Liver (tissue), 9 donors: ENCODE results near the gene GSK3B. TPM values are rescaled to one million over a fixed set of nuclear protein-coding genes. Genes with fewer than 3 reads are reported as not detected.

Experiments used
- DNase-seq: peaks from one replicate; pipeline ENCODE4 v3.0.0-alpha.2; 2017; ENCODE audit warnings: low spot score
- H3K27ac ChIP-seq, 2 donors: one replicate each; pipeline ENCODE4 v1.7.0; 2013; ENCODE audit warnings: inconsistent platforms in 2 of 2, low read length in 2 of 2, control low read depth in 1 of 2, low read depth in 1 of 2, mild to moderate bottlenecking in 1 of 2
- H3K27me3 ChIP-seq, 4 donors: one replicate each; pipeline versions ENCODE4 v1.6.1 to v1.7.0; 2013; ENCODE audit warnings: low read length in 3 of 4, inconsistent platforms in 1 of 4, mild to moderate bottlenecking in 1 of 4, moderate library complexity in 1 of 4; ENCODE audit not compliant: control insufficient read depth in 4 of 4, insufficient read depth in 4 of 4
- H3K36me3 ChIP-seq, 4 donors: one replicate each; pipeline versions ENCODE4 v1.6.1 to v1.7.0; 2013; ENCODE audit warnings: low read length in 3 of 4, mild to moderate bottlenecking in 3 of 4, low read depth in 1 of 4, moderate library complexity in 1 of 4; ENCODE audit not compliant: control insufficient read depth in 4 of 4, insufficient read depth in 3 of 4
- H3K4me1 ChIP-seq, 4 donors: one replicate each; pipeline versions ENCODE4 v1.6.1 to v1.7.0; 2013; ENCODE audit warnings: low read length in 3 of 4, mild to moderate bottlenecking in 3 of 4, moderate library complexity in 1 of 4; ENCODE audit not compliant: control insufficient read depth in 4 of 4, insufficient read depth in 4 of 4
- H3K4me3 ChIP-seq, 3 donors: one replicate each; pipeline versions ENCODE4 v1.6.1 to v1.7.0; 2013; ENCODE audit warnings: low read length in 3 of 3, control low read depth in 1 of 3, low read depth in 1 of 3, mild to moderate bottlenecking in 1 of 3
- H3K9ac ChIP-seq, 2 donors: one replicate each; pipeline ENCODE4 v1.7.0; 2013; ENCODE audit warnings: low read length in 2 of 2, mild to moderate bottlenecking in 2 of 2, moderate library complexity in 2 of 2, control low read depth in 1 of 2, low read depth in 1 of 2
- H3K9me3 ChIP-seq, 4 donors: one replicate each; pipeline versions ENCODE4 v1.6.1 to v1.7.0; 2013; ENCODE audit warnings: low read length in 3 of 4; ENCODE audit not compliant: control insufficient read depth in 4 of 4
- CTCF ChIP-seq: fragments of 150-350 bp; IDR thresholded peaks from 2 replicates; pipeline ENCODE4 v1.5.1; 2017; ENCODE audit warnings: improper control_type of control experiment, low read depth, low read length; ENCODE audit not compliant: missing input control
- FOXA1 ChIP-seq: IDR thresholded peaks from 2 replicates; pipeline ENCODE4 v1.6.1; 2016; ENCODE audit warnings: antibody characterized with exemption
- FOXA2 ChIP-seq: IDR thresholded peaks from 2 replicates; pipeline ENCODE4 v1.6.1; 2016; ENCODE audit warnings: antibody characterized with exemption
- GABPA ChIP-seq, 2 donors: IDR thresholded peaks in 1 of 2; conservative IDR thresholded peaks in 1 of 2; 2 replicates each; pipeline ENCODE4 v1.6.1; 2016; ENCODE audit warnings: antibody characterized with exemption in 2 of 2, mild to moderate bottlenecking in 1 of 2, moderate library complexity in 1 of 2
- HNF4G ChIP-seq: IDR thresholded peaks from 2 replicates; pipeline ENCODE4 v1.6.1; 2016; ENCODE audit warnings: antibody characterized with exemption
- JUND ChIP-seq, 2 donors: IDR thresholded peaks; 2 replicates each; pipeline ENCODE4 v1.6.1; 2016; ENCODE audit warnings: antibody characterized with exemption in 2 of 2
- MAX ChIP-seq: IDR thresholded peaks from 2 replicates; pipeline ENCODE4 v1.6.1; 2016; ENCODE audit warnings: antibody characterized with exemption
- NR2F2 ChIP-seq: IDR thresholded peaks from 2 replicates; pipeline ENCODE4 v1.6.1; 2016; ENCODE audit warnings: antibody characterized with exemption
- RAD21 ChIP-seq, 2 donors: IDR thresholded peaks; 2 replicates each; pipeline ENCODE4 v1.6.1; 2016; ENCODE audit warnings: antibody characterized with exemption in 2 of 2, mild to moderate bottlenecking in 2 of 2
- RXRA ChIP-seq, 2 donors: IDR thresholded peaks; 2 replicates each; pipeline ENCODE4 v1.6.1; 2017 to 2018; ENCODE audit warnings: antibody characterized with exemption in 2 of 2, mild to moderate bottlenecking in 1 of 2
- SP1 ChIP-seq: IDR thresholded peaks from 2 replicates; pipeline ENCODE4 v1.6.1; 2018; ENCODE audit warnings: antibody characterized with exemption, mild to moderate bottlenecking
- YY1 ChIP-seq: IDR thresholded peaks from 2 replicates; pipeline ENCODE4 v1.6.1; 2016; ENCODE audit warnings: antibody characterized with exemption, mild to moderate bottlenecking
- WGBS: extraction: QIAGEN DNeasy Blood & Tissue Kit; methylation state at CpG from one replicate; pipeline ENCODE4 v1.1.7; 2013; 5-methylcytosine and 5-hydroxymethylcytosine counted together
- polyA plus RNA-seq, 2 donors: library from polyadenylated mRNA; stranded (reverse) in 1 of 2; unstranded in 1 of 2; fragments of 200-250 nt in 1 of 2; fragments of >200 nt in 1 of 2; fragmentation: Nextera tagmentation in 1 of 2; extraction: Ambion mirVana in 1 of 2; gene quantifications; one replicate each; pipeline versions ENCODE4 v1.2.1 to v1.2.3, GENCODE V29; 2013 to 2015
- total RNA-seq, 2 donors: library from RNA; depleted of rRNA; stranded (reverse); fragments of >200 nt; gene quantifications; one replicate each; pipeline ENCODE4 v1.2.3, GENCODE V29; 2014
- TF ChIP-seq, protein P1 (sequence below): IDR thresholded peaks from 2 replicates; pipeline ENCODE4 v1.6.1; 2016; ENCODE audit warnings: antibody characterized with exemption, mild to moderate bottlenecking
- TF ChIP-seq, protein P2 (sequence below): IDR thresholded peaks from 2 replicates; pipeline ENCODE4 v1.6.1; 2016; ENCODE audit warnings: antibody characterized with exemption
- donor health status: healthy.
- donor health status: healthy.
- donor health status: healthy.
- donor health status: healthy.
- donor health status: healthy.

GSK3B gene
- total and polyA plus RNA-seq, 4 donors = 10.5 to 20.8 (median 18.5) TPM

DNA sequence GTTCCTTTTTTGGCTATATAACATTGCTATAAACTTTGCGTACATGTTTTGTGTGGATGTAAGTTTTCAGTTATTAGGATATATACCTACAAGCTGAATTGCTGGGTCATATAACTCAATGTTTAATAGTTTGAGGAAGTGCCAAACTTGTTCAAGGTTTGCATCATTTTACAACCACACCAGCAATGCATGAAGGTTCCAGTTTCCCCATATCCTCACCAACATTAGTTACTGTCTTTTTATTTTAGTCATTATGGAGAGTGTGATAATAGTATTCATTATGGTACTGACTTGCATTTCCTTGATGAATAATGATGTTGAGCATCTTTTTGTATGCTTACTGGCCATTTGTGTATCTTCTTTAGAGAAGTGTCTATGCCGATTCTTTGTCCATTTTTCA is 200.1 kb downstream of the GSK3B start:
- H3K4me3 ChIP-seq = no peak overlapping the region

More for the DNA sequence above, 200.1 kb downstream of the GSK3B start:
- Histone ChIP-seq H3K36me3 (peaks cover 0 to 7% (median 1%) of the 10 kb centered on the region in 4 donors), H3K27me3 (no peaks in the 10 kb centered on the region), H3K9me3 (no peaks in the 10 kb centered on the region), H3K9ac (no peak overlapping the region), H3K4me1 (peaks cover 0 to 5% (median 0%) of the 10 kb centered on the region in 4 donors), H3K27ac (no peak overlapping the region)
- 97% methylated on average over 2 of the region's 2 CpGs for WGBS
- DNase-seq = no peak
- TF ChIP-seq MAX (no peak), JUND (IDR thresholded peaks at IDR 0.05) (no peak), GABPA (IDR thresholded peaks at IDR 0.05 in 1 of 2, conservative IDR thresholded peaks at IDR 0.05 in 1 of 2) (no peak), RXRA (IDR thresholded peaks at IDR 0.05) (no peak), RAD21 (IDR thresholded peaks at IDR 0.05) (no peak), HNF4G (no peak), NR2F2 (no peak), FOXA1 (no peak), FOXA2 (no peak), YY1 (no peak), CTCF (no peak), SP1 (no peak)
- TF ChIP-seq, protein P1, sequence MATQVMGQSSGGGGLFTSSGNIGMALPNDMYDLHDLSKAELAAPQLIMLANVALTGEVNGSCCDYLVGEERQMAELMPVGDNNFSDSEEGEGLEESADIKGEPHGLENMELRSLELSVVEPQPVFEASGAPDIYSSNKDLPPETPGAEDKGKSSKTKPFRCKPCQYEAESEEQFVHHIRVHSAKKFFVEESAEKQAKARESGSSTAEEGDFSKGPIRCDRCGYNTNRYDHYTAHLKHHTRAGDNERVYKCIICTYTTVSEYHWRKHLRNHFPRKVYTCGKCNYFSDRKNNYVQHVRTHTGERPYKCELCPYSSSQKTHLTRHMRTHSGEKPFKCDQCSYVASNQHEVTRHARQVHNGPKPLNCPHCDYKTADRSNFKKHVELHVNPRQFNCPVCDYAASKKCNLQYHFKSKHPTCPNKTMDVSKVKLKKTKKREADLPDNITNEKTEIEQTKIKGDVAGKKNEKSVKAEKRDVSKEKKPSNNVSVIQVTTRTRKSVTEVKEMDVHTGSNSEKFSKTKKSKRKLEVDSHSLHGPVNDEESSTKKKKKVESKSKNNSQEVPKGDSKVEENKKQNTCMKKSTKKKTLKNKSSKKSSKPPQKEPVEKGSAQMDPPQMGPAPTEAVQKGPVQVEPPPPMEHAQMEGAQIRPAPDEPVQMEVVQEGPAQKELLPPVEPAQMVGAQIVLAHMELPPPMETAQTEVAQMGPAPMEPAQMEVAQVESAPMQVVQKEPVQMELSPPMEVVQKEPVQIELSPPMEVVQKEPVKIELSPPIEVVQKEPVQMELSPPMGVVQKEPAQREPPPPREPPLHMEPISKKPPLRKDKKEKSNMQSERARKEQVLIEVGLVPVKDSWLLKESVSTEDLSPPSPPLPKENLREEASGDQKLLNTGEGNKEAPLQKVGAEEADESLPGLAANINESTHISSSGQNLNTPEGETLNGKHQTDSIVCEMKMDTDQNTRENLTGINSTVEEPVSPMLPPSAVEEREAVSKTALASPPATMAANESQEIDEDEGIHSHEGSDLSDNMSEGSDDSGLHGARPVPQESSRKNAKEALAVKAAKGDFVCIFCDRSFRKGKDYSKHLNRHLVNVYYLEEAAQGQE = no peak
- TF ChIP-seq, protein P2, sequence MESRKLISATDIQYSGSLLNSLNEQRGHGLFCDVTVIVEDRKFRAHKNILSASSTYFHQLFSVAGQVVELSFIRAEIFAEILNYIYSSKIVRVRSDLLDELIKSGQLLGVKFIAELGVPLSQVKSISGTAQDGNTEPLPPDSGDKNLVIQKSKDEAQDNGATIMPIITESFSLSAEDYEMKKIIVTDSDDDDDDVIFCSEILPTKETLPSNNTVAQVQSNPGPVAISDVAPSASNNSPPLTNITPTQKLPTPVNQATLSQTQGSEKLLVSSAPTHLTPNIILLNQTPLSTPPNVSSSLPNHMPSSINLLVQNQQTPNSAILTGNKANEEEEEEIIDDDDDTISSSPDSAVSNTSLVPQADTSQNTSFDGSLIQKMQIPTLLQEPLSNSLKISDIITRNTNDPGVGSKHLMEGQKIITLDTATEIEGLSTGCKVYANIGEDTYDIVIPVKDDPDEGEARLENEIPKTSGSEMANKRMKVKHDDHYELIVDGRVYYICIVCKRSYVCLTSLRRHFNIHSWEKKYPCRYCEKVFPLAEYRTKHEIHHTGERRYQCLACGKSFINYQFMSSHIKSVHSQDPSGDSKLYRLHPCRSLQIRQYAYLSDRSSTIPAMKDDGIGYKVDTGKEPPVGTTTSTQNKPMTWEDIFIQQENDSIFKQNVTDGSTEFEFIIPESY = no peak
